T-helper 2 cell treated with Interferon-gamma antibody and Interleukin-4, amounts not matched to agents 100 ng/mL and 5 ng/mL, for 36 hours (primary cell): ENCODE measurements around the gene TNK1. TPM values are rescaled to one million over a fixed set of nuclear protein-coding genes. Genes with fewer than 3 reads are reported as not detected.

Experiments
- intact Hi-C: fragments of 100-400 bp; cut with micrococcal nuclease; formaldehyde crosslinking; loops from one replicate; pipeline ENCODE4 v1.15.1; 2023
- total RNA-seq: library from RNA; stranded (reverse); gene quantifications from 2 replicates; pipeline ENCODE4 v1.2.3, GENCODE V29; 2022

TNK1 gene
- total RNA-seq, 1 donor from 2014 or later = 1.4 TPM

DNA sequence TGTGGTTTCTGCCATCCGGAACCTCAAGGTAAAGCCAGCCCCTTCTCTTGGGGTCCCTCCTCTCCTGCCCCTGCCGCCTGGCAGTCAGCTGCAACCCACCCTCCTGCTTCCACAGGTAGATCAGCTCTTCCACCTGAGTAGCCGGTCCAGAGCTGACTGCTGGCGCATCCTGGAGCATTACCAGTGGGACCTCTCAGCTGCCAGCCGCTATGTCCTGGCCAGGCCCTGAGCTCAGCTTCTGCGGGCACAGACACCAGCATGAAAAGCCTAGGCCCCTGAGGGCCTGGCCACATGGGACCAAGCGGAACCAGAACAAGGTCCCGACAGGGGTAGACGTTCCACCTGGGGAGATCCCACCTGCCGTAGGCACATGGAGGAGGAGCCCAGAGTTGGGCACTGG lies 8.0 kb downstream of the TNK1 start:
- intact Hi-C loops = no loop called here

- intact Hi-C loops = no loop called here
Measured at GRCh38 chr17:7389924-7390910, 9.3 kb downstream of the TNK1 start.

GRCh38 chr17:7391307-7391706 lies 10.4 kb downstream of the TNK1 start:
- intact Hi-C loops = no loop called here

GRCh38 chr17:7392696-7393612 lies 12.1 kb downstream of the TNK1 start:
- intact Hi-C loops = no loop called here

- intact Hi-C loops = loop anchor here (1.0 kb wide), 2 partner anchors 10 to 79 kb away; partner anchors contain the start of genes GPS2 and TMEM256
Measured at GRCh38 chr17:7393613-7394451, 12.9 kb downstream of the TNK1 start.

DNA sequence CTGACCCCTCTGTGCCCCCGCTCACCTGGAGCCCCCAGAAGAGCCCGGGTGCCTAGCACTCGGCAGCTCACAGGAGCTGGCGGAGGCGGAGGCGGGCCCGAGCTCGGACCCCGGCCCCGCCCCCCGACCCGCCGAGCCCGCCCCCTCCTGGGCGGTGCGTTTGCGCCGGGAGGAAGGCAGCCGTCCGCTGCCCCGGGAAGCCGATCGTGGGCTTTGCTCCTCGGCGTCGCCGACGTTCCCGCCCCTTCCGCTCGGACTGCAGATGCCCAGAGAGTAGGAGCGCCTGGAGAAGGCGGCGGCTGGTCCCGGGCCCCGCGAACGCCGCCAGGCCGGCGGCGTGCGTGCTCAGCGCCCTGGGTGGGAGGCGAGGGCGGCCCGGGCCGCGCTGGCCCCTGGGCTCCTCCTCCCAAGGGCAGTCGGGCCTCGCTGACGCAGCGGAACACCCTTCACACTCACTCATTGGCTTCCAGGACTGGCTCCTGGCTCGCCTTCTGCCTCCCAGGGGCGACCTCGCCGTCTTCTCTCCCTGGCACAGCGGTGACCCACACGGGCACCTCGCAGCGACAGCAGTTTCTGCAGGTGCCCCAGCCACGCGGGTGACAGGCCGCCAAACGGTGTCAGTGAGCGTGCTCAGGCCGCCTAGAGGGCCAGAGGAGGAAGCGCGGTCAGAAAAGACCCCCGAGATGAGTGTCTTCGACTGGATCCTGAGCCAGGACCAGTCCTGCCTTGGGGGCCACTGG lies 13.7 kb downstream of the TNK1 start, which contains the start of gene PLSCR3:
PLSCR3 (minus strand) TSS at position 74 of the 740 bp plus-strand sequence. CDS start 415 bp downstream, outside the sequence.
- intact Hi-C loops = loop anchor here (1.0 kb wide), 2 partner anchors 10 to 79 kb away; partner anchors contain the start of genes GPS2 and TMEM256

DNA sequence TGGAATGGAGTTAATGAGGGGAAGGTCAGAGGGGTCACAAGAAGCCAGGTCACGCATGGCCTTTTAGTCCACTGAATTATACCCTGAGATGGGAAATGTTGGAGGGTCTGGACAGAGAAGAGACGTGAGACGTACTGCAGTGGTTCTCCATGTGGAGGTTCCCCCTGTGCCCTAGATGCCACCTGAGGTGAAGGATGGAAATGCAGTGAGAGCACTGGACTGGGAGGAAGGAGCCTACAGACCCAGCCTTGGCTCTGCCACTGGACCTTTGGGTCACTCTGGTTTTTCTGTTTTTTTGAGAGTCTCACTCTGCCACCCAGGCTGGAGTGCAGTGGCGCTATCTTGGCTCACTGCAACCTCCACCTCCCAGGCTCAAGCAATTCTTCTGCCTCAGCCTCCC lies 15.3 kb downstream of the TNK1 start:
- intact Hi-C loops = no loop called here

DNA sequence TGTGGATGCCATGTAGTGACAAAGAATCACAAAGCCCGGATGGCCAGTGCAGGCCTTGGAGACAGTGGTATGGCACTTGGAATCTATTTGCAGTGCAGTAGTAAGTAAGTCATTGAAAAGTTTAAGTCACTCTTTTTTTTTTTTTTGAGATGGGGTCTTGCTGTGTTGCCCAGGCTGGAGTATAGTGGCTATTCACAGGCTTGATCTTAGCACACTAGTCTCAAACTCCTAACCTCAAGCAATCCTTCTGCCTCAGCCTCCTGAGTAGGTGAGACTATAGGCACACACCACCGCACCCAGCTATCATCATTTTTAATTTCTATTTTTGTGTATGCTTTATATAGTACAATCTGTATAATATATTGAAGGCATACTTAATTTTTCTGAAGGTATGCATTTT lies 17.7 kb downstream of the TNK1 start:
- intact Hi-C loops = no loop called here

- intact Hi-C loops = loop anchor here (5.0 kb wide), 3 partner anchors 51 to 284 kb away; partner anchors contain the start of genes CTDNEP1, ELP5, KCTD11 and TP53
Measured at GRCh38 chr17:7403043-7403726, 22.3 kb downstream of the TNK1 start.

DNA sequence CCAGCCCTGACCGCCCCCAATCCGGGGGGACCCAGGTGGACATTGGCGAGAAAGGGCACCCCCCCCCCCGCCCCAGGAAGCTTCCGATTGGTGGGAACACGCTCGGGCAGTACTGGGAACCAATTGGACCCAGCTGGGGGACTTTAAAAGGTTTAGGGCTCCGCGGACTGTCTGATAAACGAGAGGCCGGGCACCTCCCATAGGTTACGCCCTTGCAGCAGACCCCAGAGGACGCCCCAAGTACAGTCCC lies 22.8 kb downstream of the TNK1 start:
- intact Hi-C loops = loop anchor here (5.0 kb wide), 3 partner anchors 51 to 284 kb away; partner anchors contain the start of genes CTDNEP1, ELP5, KCTD11 and TP53

DNA sequence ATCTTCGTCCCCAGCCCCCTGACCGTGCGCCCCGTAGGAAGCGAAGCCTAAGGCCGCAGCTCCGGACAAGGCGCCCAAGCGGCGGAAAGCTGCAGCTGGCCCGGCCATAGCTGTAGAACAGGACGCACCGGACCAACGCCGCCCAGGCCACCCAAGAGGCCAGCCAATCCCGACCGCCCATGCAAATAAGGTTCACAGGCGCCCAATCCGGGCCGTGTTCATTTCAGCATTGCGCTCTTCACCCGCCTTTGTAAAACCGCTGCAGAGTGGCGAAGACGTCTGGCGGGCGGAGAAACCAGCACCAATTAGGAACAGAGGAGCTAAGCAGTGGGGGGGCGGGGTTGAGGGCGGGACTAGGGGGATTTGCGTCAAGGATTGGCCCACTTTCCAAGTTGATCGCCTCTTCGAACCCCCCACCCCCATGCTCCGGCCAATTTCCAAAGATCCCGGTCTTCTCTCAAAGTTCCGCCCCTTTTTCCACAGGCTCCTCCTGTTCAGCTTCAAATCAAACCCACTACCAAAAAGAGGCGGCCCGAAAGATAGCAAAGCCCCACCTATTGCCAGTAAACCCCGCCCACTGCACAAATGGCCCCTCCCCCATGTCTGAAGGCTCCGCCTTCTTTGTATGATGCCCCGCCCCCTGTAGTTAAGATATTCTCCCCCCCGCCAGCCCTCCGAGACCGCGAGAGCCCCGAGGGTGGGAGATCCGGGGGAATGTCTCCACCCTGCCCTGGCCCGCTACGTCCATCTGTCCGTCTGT lies 23.3 kb downstream of the TNK1 start, which contains the start of gene TMEM256:
TMEM256 (minus strand) TSS at position 121 of the 760 bp plus-strand sequence; CDS start at position 108, 13 bp downstream.
- intact Hi-C loops = loop anchor here (1.0 to 5.0 kb wide), 6 partner anchors 10 to 283 kb away; partner anchors contain the start of genes CTDNEP1, ELP5, KCTD11 and PLSCR3

GRCh38 chr17:7404737-7405349 lies 24.0 kb downstream of the TNK1 start:
- intact Hi-C loops = loop anchor here (1.0 to 5.0 kb wide), 6 partner anchors 11 to 282 kb away; partner anchors contain the start of genes CTDNEP1, ELP5, KCTD11 and PLSCR3

DNA sequence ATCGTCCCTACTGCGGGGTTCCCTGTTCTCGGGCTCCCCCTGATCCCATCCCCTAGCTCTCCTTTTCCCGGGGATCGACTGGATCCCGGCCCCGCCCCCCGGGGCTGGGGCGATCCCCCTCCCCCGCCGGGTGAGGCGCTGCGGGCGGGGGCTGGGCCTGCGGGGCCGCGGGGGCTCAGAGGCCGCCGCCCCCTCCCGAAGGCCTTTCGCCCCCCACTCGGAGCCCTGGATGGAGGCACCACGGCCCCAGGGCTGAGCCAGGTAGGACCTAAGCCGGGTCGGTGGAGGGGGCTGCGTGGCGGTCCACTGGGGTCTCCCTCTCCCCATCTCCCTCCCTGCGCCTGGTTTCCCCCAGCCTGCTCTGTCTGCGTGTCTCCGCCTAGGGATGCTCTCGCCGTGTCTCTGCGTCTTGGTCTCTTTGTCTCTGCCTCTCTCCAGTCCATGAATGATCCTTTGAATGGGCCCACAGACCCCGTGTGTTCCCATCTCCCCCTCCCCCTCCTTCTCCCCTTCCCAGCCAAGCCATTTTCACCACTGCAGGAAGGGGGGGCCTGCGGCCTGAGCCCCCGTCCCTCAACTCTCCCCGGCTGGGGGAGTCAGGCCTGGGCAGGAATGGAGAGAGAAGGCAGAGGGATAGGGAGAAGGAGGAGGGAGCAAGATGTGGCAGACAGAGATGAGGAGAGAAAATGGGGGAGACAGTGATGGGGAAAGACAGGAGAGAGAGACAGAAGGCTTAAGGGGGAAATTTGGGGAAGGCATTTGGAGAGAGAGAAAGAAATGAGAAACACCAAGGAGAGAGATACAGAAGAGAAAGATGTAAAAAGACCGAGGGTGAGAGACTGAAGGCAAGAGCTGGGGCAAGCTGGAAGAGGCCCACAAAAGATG lies 24.7 kb downstream of the TNK1 start:
- intact Hi-C loops = no loop called here

GRCh38 chr17:7406235-7406825 lies 25.4 kb downstream of the TNK1 start:
- intact Hi-C loops = no loop called here

GRCh38 chr17:7407082-7407481 lies 26.2 kb downstream of the TNK1 start:
- intact Hi-C loops = no loop called here

GRCh38 chr17:7407485-7408251 lies 26.8 kb downstream of the TNK1 start, which contains the start of gene NLGN2:
Gene NLGN2 (plus strand): TSS chr17:7407845. CDS start chr17:7408256, 411 bp downstream.
- intact Hi-C loops = no loop called here
